GM12891 (cell line): ENCODE data around the gene ARF1.

ENCODE experiments used
- PAX5 ChIP-seq: IDR thresholded peaks from 2 replicates; pipeline ENCODE4 v1.6.1; 2011; ENCODE audit warnings: low read length, moderate library complexity, mild to moderate bottlenecking; ENCODE audit not compliant: insufficient read depth, severe bottlenecking
- POLR2A ChIP-seq: IDR thresholded peaks from 2 replicates; pipeline ENCODE4 v1.6.1; 2011; ENCODE audit warnings: low read depth, low read length, control low read depth
- POLR2AphosphoS5 ChIP-seq: IDR thresholded peaks from 2 replicates; pipeline ENCODE4 v1.6.1; 2011; ENCODE audit warnings: low read depth, low read length, control low read depth
- POU2F2 ChIP-seq: IDR thresholded peaks from 2 replicates; pipeline ENCODE4 v1.6.1; 2011; ENCODE audit warnings: low read depth, mild to moderate bottlenecking, control low read depth, low read length, moderate library complexity
- SPI1 ChIP-seq: IDR thresholded peaks from 2 replicates; pipeline ENCODE4 v1.6.1; 2011; ENCODE audit warnings: low read depth, low read length, control low read depth
- TAF1 ChIP-seq: IDR thresholded peaks from 2 replicates; pipeline ENCODE4 v1.6.1; 2011; ENCODE audit warnings: low read depth, low read length, control low read depth

DNA sequence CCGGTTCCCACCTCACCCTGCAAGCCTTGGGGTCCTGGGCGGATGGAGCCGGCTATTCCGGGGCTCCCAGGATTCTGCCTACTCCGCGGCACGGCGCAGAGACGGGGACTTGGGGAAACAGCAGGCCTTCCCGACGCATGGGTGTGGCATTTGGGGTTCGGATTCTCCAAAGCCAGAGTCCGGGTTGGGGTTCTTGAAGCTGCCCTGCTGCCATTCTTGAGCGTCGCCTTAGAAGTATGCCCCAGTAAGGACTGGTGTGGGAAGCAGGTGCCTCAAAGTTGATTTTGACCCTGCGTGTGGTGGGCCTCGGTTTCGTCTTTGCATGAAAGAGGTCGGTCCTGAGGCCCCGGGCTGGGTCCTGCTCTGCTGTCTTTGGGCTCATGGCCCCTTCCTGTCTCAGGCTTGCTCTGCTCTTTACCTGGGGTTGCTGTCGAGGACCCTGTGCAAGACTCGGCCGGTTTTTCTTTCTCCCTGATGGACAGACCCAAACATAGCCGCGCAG lies 58.3 kb downstream of the ARF1 start:
- TF ChIP-seq POLR2A = no peak
- no peak for TF ChIP-seq TAF1
- no peak for TF ChIP-seq POLR2AphosphoS5
- no peak for TF ChIP-seq SPI1
- no peak for TF ChIP-seq PAX5
- TF ChIP-seq POU2F2 = no peak
